K562 (cell line): ENCODE results near the gene ITPR3. TPM values are rescaled to one million over a fixed set of nuclear protein-coding genes. Genes with fewer than 3 reads are reported as not detected.

ENCODE experiments used
- FOXJ2 ChIP-seq: fragments of 200-800 bp; sonication (Bioruptor generic); IDR thresholded peaks from 2 replicates; pipeline ENCODE4 v1.6.1; 2016; ENCODE audit warnings: missing genetic modification characterization, missing compliant biosample characterization
- FOXP1 ChIP-seq: sonication (generic); formaldehyde crosslinking; IDR thresholded peaks from 2 replicates; pipeline ENCODE4 v1.8.0; 2022; ENCODE audit warnings: mild to moderate bottlenecking, missing genetic modification reagents
- FUS ChIP-seq: fragments of 200-400 bp; formaldehyde crosslinking; optimal IDR thresholded peaks from 2 replicates; pipeline ENCODE3; 2017; ENCODE audit warnings: low read depth, low read length
- HIVEP1 ChIP-seq: fragments of 250-450 bp; sonication (Bioruptor Pico); IDR thresholded peaks from 2 replicates; pipeline ENCODE4 v1.4.0; 2020; ENCODE audit warnings: mild to moderate bottlenecking
- LCOR ChIP-seq: sonication (generic); formaldehyde crosslinking; IDR thresholded peaks from 2 replicates; pipeline ENCODE4 v1.8.0; 2022; ENCODE audit warnings: mild to moderate bottlenecking, missing genetic modification reagents
- MEF2A ChIP-seq: IDR thresholded peaks from 2 replicates; pipeline ENCODE4 v1.6.1; 2011; ENCODE audit warnings: low read depth, mild to moderate bottlenecking, low read length, moderate library complexity; ENCODE audit not compliant: control insufficient read depth
- NCOA4 ChIP-seq: fragments of 450-650 bp; IDR thresholded peaks from 2 replicates; pipeline ENCODE4 v1.6.1; 2018; ENCODE audit warnings: mild to moderate bottlenecking; ENCODE audit not compliant: partially characterized antibody
- PHF21A ChIP-seq: fragments of 450-650 bp; IDR thresholded peaks from 2 replicates; pipeline ENCODE4 v1.6.1; 2017; ENCODE audit warnings: low read depth, borderline replicate concordance
- SOX6 ChIP-seq: fragments of 450-650 bp; IDR thresholded peaks from 2 replicates; pipeline ENCODE4 v1.6.1; 2014; ENCODE audit warnings: mild to moderate bottlenecking
- TSC22D4 ChIP-seq: fragments of 450-650 bp; IDR thresholded peaks from 2 replicates; pipeline ENCODE4 v1.6.1; 2016; ENCODE audit warnings: missing genetic modification characterization, missing biosample characterization, control low read depth
- ZNF354B ChIP-seq: fragments of 250-450 bp; sonication (Bioruptor Pico); IDR thresholded peaks from 2 replicates; pipeline ENCODE4 v1.4.0; 2020
- polyA plus RNA-seq, 8 experiments: library from polyadenylated mRNA; depleted of rRNA in 4 of 8; stranded (reverse) in 5 of 8; unstranded in 3 of 8; fragments of >200 nt; fragmentation: Nextera tagmentation in 2 of 8; fragmentation: Illumina TruSeq in 1 of 8; extraction: Ambion mirVana in 2 of 8; extraction: Trizol in 1 of 8; gene quantifications; 2 replicates each; pipeline versions ENCODE4 v1.2.1 to v1.2.3, GENCODE V29; 2011 to 2014; ENCODE audit warnings: inconsistent platforms in 1 of 8, missing spikeins in 1 of 8
- total RNA-seq, 7 experiments: library from RNA; depleted of rRNA in 6 of 7; stranded (reverse); fragments of >200 nt in 6 of 7; fragmentation: Illumina TruSeq in 2 of 7; extraction: Trizol in 2 of 7; gene quantifications; 2 replicates each; pipeline versions ENCODE4 v1.2.1 to v1.2.3, GENCODE V29; 2011 to 2021; ENCODE audit warnings: low replicate concordance in 1 of 7
- TF ChIP-seq, protein P1 (sequence below): fragments of 450-650 bp; IDR thresholded peaks from 2 replicates; pipeline ENCODE4 v1.6.1; 2018; ENCODE audit not compliant: partially characterized antibody
- TF ChIP-seq, protein P2 (sequence below): fragments of 250-450 bp; sonication (Bioruptor Pico); IDR thresholded peaks from 2 replicates; pipeline ENCODE4 v1.4.0; 2020
- TF ChIP-seq, protein P3 (sequence below): sonication (generic); formaldehyde crosslinking; IDR thresholded peaks from 2 replicates; pipeline ENCODE4 v1.8.0; 2022; ENCODE audit warnings: mild to moderate bottlenecking, missing genetic modification reagents

ITPR3 gene
- total and polyA plus RNA-seq, 9 of the 15 experiments (the other 6 are each of a cell fraction or from before 2014, with no cell fraction given): 0.39 to 35.7 (median 13.2) TPM

DNA sequence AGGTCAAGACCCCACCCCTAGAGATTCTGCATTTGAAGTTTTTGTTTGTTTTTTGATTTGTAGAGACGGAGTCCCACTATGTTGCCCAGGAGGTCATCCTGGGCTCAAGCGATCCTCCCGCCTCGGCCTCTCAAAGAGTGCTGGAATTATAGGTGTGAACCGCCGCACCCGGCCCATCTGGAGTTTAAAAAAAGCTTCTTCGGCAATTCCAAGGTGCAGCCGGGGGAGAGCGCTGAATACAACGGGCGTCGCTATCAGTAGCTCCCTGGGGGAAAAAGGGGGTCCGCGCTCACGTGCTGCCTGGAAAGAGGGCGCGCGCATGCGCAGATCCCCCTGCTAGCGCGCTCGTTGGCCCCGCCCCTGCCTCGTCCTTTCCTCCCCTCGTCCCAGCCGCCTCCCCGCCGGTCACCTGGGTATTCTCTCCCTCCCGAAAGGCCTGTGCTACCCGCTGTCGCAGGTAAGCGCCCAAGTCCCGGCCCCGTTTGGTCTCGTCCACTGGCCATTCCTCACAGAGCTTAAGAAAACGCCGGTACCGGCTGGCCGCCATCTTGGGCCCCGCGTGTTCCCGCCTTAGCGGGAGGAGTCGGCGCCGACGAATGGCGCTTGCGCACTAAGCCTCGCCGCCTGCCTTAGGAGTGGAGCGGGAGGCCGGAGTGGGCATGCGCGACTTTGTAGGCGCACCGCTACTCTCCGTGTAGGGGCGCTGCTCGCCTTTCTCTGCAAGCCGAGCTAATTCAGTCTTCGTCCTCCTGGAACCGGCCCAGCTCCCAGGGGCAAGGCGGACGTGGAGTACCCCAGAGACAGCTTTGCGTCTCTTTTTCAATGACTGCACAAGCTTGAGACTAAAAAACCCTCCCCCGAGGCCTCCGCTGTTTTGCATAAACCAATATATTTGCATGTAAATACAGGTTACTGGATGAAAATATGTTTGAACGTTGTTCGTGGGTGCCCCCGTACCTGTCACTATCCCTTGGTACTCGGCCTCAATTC lies 90.3 kb downstream of the ITPR3 start, which contains the start of gene UQCC2 (continued):
- TF ChIP-seq, protein P1, sequence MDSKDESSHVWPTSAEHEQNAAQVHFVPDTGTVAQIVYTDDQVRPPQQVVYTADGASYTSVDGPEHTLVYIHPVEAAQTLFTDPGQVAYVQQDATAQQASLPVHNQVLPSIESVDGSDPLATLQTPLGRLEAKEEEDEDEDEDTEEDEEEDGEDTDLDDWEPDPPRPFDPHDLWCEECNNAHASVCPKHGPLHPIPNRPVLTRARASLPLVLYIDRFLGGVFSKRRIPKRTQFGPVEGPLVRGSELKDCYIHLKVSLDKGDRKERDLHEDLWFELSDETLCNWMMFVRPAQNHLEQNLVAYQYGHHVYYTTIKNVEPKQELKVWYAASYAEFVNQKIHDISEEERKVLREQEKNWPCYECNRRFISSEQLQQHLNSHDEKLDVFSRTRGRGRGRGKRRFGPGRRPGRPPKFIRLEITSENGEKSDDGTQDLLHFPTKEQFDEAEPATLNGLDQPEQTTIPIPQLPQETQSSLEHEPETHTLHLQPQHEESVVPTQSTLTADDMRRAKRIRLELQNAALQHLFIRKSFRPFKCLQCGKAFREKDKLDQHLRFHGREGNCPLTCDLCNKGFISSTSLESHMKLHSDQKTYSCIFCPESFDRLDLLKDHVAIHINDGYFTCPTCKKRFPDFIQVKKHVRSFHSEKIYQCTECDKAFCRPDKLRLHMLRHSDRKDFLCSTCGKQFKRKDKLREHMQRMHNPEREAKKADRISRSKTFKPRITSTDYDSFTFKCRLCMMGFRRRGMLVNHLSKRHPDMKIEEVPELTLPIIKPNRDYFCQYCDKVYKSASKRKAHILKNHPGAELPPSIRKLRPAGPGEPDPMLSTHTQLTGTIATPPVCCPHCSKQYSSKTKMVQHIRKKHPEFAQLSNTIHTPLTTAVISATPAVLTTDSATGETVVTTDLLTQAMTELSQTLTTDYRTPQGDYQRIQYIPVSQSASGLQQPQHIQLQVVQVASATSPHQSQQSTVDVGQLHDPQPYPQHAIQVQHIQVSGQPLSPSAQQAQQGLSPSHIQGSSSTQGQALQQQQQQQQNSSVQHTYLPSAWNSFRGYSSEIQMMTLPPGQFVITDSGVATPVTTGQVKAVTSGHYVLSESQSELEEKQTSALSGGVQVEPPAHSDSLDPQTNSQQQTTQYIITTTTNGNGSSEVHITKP: peak; percentile 84
- no peak for TF ChIP-seq FUS
- TF ChIP-seq FOXP1: peak; percentile 58; the same call in 1 of the 2 replicates
- no peak for TF ChIP-seq NCOA4
- no peak for TF ChIP-seq MEF2A
- TF ChIP-seq, protein P2, sequence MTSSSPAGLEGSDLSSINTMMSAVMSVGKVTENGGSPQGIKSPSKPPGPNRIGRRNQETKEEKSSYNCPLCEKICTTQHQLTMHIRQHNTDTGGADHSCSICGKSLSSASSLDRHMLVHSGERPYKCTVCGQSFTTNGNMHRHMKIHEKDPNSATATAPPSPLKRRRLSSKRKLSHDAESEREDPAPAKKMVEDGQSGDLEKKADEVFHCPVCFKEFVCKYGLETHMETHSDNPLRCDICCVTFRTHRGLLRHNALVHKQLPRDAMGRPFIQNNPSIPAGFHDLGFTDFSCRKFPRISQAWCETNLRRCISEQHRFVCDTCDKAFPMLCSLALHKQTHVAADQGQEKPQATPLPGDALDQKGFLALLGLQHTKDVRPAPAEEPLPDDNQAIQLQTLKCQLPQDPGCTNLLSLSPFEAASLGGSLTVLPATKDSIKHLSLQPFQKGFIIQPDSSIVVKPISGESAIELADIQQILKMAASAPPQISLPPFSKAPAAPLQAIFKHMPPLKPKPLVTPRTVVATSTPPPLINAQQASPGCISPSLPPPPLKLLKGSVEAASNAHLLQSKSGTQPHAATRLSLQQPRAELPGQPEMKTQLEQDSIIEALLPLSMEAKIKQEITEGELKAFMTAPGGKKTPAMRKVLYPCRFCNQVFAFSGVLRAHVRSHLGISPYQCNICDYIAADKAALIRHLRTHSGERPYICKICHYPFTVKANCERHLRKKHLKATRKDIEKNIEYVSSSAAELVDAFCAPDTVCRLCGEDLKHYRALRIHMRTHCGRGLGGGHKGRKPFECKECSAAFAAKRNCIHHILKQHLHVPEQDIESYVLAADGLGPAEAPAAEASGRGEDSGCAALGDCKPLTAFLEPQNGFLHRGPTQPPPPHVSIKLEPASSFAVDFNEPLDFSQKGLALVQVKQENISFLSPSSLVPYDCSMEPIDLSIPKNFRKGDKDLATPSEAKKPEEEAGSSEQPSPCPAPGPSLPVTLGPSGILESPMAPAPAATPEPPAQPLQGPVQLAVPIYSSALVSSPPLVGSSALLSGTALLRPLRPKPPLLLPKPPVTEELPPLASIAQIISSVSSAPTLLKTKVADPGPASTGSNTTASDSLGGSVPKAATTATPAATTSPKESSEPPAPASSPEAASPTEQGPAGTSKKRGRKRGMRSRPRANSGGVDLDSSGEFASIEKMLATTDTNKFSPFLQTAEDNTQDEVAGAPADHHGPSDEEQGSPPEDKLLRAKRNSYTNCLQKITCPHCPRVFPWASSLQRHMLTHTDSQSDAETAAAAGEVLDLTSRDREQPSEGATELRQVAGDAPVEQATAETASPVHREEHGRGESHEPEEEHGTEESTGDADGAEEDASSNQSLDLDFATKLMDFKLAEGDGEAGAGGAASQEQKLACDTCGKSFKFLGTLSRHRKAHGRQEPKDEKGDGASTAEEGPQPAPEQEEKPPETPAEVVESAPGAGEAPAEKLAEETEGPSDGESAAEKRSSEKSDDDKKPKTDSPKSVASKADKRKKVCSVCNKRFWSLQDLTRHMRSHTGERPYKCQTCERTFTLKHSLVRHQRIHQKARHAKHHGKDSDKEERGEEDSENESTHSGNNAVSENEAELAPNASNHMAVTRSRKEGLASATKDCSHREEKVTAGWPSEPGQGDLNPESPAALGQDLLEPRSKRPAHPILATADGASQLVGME: no peak
- no peak for TF ChIP-seq HIVEP1 (CRISPR knock-in tag)
- TF ChIP-seq FOXJ2 (tag): no peak
- TF ChIP-seq ZNF354B (CRISPR knock-in tag): no peak
- TF ChIP-seq, protein P3, sequence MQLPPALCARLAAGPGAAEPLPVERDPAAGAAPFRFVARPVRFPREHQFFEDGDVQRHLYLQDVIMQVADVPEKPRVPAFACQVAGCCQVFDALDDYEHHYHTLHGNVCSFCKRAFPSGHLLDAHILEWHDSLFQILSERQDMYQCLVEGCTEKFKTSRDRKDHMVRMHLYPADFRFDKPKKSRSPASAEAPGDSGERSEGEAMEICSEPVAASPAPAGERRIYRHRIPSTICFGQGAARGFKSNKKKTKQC (CRISPR knock-in tag): peak; percentile 81; the same call in 1 of the 2 replicates
- no peak for TF ChIP-seq TSC22D4 (tag)
- peak; percentile 50 for TF ChIP-seq SOX6
- no peak for TF ChIP-seq PHF21A
- peak; percentile 89; the same call in 1 of the 2 replicates for TF ChIP-seq LCOR (CRISPR knock-in tag)
